Measurements from ENCODE around the gene TTC33.

DNA sequence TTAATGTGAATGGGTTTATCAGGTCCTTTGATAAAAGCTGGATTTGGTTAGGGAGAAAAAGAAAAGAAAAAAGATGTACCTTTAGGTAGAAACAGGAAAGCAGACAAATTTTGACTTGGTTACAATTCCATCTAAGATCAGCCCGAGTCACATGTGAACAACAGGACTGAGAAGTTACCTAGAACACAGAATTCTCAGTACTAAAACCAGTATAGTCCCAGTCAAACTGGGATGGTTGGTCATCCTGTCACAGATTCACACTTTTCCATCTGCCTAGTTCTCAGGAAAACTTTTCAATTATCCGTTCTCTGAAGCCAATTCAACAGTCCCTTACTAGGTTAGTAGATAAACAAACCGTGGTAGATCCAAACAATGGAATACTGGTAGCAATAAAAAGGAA is 266.3 kb downstream of the TTC33 start:
- TF ChIP-seq POLR2AphosphoS5 (IDR thresholded peaks at IDR 0.05) (no peak), POLR2A (IDR thresholded peaks at IDR 0.05) (no peak), EP300 (IDR thresholded peaks at IDR 0.05) (no peak)
- TF ChIP-seq, protein P1, sequence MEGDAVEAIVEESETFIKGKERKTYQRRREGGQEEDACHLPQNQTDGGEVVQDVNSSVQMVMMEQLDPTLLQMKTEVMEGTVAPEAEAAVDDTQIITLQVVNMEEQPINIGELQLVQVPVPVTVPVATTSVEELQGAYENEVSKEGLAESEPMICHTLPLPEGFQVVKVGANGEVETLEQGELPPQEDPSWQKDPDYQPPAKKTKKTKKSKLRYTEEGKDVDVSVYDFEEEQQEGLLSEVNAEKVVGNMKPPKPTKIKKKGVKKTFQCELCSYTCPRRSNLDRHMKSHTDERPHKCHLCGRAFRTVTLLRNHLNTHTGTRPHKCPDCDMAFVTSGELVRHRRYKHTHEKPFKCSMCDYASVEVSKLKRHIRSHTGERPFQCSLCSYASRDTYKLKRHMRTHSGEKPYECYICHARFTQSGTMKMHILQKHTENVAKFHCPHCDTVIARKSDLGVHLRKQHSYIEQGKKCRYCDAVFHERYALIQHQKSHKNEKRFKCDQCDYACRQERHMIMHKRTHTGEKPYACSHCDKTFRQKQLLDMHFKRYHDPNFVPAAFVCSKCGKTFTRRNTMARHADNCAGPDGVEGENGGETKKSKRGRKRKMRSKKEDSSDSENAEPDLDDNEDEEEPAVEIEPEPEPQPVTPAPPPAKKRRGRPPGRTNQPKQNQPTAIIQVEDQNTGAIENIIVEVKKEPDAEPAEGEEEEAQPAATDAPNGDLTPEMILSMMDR (IDR thresholded peaks at IDR 0.05), result no peak

Measured in suprapubic skin (tissue), 4 donors.